ENCODE measurements around the gene GPSM3.

- TF ChIP-seq GATA3 (IDR thresholded peaks at IDR 0.05; ENCODE audit: low read depth, low read length) (no peak), GATA2 (IDR thresholded peaks at IDR 0.05; ENCODE audit: low read depth, low read length) (no peak)
Observed at GRCh38 chr6:32189742-32190053, 2.7 kb downstream of the GPSM3 start.
